Effector CD8-positive, alpha-beta T cell (primary cell): ENCODE results near the gene ZDHHC1.
"Not testable (repeated sequence)": the region's sequence is repeated elsewhere in the genome, so short reads cannot be mapped to it uniquely, and the experiment has no call there.

ENCODE experiments used
- DNase-seq: peaks from one replicate; lab custom pipeline; 2025; lab: John Stamatoyannopoulos, UW

The ZDHHC1 gene

DNA sequence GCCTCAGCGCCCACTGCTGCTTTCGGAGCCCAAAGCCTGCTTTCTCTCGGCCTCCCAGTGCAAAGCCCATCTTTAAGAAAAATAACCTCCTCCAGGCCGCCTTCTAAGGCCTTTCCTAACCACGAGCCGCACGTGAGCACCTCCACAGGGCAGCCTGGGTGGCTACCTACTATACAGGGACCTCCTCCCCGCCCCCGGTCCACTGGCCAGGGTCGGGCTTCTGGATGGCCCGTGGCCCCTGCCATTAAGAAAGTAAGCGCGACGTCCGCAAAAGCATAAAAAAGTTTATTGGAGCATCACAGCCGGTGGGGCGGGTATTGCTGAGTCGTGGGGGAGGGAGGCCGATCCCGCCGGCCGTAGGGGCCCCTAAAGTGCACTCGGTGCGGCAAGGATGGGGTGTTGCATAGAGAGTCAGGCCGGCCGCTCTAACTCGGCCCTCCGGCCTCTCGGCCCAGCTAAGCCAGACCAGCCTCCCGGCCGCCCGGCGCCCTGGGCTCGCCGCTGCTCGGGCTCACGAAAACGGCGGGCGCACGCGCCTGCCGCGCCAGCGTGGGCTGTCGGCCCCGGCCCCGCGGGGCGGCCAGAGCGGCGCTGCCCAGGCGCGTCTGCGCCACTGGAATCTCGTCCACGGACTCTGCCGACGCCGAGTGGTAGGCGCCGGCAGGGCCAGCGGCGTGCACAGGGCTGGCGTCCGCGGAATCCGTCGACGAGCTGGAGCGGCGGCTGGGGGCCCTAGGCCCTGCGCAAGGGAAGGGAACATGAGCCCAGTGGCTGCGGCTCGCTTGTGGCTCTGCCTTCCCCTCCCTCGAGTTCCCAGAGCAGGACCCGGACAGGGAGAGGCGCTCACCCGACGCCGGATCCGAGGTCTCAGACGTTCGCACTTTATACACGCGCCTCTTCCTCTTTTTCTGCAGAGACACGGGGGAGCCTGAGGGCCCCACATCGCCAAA, 21.8 kb downstream of the ZDHHC1 start:
- no peak for DNase-seq

DNA sequence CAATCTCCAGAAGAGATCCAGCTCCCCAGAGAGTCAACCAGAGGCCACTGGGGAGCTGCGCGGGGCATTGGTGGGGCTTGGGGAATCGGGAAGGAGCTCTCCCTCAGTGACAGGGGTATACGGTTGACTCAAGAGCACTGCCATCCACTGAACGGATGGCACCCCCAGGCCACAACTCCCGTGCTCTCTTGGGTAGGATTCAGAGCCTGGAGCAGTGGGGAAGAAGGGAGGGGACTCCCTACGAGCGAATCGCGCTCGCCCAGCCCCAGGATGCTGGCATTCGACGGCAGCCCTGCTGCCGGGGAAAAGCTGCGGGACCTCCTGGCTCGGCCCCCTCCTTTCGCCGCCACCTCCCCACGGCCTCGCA, 22.5 kb downstream of the ZDHHC1 start:
- DNase-seq: no peak

DNA sequence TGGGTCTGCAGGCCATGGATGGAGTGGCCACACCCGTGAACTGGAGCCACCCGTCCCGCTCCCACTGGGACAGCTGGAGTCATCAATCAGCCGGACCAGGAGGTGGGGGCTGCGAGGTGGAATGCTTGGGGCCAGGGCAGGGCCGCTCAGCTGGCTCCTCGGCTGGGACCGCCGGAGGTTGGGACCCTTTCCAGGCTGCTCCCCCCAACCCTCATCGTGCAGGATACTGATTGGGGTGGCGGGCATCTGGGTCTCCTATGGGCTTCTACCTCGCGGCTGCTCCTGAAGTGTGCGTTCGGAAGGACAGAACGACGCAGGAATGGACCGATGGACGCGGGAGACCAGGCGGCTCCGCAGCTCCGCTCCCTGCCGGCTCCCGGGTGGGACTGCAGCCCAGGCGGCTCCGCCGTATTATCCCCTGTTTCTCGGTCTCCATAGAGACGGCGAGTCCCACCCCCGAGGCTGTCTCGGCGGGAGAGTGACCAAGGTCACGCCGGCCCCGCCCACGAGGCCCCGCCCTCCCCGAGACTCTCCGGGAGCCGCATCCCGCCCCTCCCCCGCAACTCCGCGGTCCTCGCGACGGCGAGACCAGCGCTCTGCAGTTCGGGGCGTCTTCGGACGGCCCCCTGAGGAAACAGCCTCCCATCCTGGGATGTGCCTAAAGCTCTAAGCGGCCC, 23.0 kb downstream of the ZDHHC1 start, which contains the start of gene TPPP3:
Gene TPPP3, minus strand, starts transcription at position 388 of the 677 bp plus-strand sequence. CDS start 2,387 bp downstream, outside the sequence.
- DNase-seq: peak; percentile 13

DNA sequence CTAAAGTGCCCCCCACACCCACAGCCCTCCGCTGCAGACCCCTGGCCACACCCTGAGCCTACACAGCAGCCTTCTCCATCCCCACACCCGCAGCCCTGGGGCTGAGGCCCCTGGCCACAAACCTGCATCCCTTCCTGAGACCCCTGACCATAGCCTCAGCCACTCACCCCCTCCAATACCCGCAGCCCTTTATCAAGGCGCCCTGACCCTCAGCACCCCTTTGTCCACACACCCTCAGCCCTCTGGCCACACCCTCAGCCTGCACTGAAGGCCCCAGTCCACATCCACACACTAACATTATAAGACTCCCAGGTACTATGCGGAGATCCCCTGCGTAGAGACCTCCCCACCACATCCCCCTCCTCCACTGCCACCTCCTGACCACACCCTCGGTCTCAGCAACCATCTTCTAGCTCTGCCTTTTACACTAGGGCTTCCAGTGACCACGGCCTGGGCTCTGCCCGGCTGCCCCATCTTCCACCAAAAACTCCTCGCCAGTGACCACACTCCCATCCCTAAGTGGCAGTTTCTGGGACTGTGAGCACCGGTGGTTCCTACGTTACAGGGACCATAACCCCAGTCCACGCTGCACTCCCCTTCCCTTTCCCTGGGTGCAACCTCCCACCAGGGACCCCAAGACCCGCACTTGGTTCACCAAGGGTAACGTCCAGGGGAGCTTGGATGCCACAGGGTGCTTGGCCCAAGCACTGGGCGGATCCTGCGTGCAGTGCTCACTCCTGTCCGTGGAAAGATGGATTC, 23.8 kb downstream of the ZDHHC1 start:
- no peak for DNase-seq

DNA sequence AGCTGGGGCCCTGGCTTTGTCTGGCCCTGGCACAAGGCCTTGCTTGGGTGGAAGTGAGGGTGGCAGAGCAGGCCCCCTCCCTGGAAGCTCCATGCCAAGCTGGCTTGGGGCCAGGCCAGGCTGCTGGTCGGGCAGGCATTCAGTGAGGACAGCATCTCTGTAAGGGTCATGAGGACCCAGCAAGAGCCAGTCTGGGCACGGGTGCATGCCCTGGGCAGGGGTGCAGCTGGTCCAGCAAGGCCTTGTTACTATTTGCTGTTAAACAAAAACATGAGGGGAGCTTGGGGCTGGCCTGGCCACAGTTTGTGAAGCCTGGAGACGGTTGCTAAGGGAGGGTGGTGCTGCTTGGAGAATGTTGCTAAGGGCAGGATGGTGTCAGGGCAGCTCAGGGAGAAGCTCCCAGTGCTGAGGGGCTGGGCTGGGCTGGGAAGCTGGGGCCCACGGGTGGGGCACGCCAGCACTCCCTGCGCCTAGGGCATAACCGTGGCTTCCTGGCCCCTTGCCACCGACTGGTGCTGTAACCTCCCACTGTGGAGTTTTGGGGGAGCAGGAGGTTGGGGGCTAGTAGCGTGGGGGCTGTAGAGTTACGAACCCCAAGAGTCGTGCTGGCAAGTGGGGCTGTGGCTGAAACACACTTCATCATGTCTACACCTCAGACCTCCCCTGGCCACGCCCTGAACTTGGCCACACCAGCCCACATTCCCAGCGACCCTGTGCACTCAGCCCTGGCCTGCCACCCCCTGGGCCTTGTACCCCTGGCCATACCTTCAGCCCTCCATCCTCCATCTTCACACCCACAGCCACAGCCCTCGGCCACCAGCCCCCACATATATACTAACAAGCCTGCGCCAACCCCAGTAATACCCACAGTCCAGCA, 24.6 kb downstream of the ZDHHC1 start:
- DNase-seq: no peak

DNA sequence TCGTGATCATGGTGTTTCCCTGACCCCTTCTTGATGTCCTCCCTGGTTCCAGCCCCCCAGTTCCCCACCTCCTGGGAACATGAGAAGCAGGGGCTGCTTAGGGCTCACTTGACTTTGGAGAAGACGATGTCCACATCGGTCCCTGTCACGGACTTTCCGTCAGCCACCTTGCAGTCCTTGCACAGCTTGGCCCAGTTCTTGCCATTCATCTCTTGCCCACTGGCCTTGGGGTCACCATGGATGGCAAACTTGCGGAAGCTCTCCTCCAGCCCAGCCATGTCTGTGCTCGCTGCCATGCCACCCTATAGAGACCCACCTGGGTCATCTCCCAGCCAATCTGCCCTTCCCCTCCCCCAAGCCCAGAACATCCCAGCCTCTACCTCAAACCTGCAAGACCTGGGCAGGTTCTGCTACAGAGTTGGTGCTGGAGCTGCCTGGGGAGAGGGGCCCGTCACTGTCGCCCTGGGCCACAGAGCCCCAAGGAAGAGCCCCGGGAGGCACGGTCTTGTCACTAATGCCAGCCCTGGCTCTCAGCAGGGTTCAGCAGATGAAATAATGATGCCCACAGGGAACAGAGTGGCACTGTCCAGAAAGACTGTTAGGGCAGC, 25.4 kb downstream of the ZDHHC1 start:
- no peak for DNase-seq

DNA sequence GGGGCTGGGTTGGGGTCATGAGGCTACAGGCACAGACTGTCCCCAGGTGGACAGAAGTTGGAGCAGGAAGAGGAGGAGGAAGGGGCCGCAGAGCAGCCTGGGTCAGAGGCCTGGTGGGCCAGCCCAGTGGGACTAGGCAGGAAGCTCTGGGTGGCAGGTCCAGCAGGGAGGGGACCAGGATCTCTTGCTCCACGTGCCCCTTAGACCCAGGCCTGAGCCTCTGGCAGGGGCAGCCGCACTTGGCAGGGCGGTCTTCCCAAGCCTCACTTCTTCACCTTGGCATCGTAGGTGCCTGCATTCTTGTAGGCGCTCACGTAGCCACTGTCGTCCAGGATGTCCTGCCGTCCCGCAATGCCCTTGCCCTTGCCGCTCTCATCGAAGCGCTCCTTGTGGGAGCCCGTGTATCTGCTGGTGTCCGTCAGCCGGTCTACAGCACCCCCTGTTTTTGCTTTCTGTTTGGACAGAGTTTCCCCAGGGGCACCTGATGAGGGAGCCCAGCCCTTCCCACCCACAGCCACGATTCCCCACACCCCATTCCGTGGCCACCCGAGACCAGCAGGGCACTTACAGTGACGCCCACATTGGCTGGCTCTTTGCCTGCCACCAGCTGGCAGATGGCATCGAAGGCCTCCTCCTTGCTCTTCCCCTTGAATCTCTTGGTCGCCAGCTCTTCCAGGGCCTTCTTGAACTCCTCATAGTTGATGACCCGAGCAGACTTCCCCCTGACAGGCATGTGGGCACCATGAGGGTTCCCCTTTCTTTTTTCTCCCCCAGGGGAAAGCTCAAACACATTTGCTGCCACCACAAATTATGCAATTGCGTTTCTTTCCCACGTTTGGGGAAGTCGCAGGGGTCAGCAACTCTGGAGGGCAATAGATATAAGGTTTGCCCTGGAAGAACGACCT, 26.1 kb downstream of the ZDHHC1 start:
- DNase-seq: no peak

DNA sequence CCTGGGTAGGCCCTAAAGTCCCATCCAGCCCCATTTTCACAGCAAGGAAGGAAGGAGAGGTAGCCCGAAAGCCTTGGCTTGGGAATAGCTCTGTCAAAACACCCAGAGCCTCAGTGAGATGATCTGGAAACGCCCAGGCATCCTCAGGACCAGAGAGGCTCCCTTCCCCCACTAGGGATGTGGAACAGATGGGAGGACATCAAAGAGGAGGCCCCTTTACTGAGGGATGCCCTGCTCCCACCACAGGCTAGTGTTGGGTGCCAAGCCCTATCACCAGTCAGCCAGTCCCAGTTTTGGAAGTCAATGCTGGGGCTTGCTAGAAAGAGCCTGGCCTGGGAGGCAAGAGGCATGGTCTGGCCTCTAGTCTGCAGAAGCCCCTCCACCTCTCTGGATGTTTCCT, 27.7 kb downstream of the ZDHHC1 start:
- DNase-seq: no peak

DNA sequence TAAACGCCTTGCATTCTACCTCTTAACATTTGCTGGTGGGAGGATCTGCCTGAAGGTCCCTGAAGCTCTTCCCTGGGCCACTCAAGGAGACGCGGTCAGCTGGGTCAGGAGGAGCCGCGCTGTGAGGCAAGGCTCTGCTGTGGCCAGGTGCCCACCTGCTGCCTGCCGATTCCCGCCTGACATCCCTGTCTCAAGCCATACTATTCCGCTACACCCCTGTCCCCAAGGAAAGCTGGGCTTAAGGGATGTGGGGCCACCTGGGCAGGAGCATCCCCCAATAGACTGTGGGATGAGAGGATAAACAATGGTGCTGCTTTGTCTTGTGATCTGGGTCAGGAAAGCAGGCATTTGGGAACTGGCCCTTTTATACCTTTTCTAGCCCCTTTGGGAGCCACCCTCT, 28.1 kb downstream of the ZDHHC1 start:
- no peak for DNase-seq

DNA sequence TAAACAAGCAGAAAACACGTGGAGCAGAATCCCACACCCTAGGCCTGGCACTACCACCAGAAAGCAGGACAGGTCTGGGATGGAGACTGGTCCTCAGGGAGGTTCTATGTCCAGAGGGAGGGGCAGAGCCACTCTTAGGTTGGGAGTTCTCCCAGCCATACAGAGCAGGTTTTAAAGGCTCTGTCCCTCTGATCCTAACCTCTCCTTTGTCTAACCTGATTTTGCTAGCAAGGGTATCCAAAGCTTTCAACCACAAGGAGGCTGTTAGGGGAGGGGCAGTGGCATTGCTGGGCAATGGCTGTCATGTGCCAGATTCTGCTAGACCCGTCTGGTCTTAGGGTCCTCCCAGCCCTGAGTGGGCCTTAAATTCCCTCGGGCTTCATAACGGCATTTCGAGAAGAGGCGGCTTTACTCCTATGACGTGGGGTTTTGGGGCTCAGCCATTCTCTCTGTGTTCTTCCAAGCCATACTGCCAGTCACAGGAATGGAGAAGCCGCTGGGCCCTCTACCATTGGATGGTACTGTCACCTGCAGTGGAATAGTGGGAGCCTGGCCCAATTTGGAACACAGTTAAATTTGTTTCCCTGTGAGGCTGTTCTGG, 28.7 kb downstream of the ZDHHC1 start:
- DNase-seq: no peak

DNA sequence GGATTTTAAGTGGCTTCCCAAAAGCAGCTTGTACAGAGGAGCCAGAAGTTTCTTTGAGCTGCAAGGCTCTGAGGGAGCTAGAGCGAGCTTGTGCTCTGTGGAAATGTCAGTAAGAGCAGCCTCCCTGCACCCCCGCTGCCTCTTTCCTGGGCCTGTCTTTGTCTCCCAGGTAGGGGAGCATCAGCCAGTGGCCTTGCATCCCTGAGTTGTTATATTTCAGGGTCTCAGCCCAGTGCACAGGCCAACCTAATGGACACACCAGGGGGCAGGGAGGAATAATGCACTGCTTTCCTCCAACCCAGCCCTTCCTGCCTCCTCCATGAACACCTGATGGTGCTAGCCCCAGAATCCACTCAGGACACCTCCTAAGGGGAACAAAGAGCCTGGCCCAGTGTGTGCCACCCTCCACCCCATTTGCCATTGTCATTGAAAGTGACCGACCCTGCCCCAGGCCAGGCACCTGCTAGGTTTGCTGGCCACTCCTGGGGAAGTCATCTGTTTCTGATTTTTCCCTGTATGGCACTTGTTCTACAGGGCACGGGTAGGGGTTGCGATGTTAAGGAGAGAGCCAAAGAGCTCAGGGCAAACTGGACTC, 29.3 kb downstream of the ZDHHC1 start:
- DNase-seq: no peak

DNA sequence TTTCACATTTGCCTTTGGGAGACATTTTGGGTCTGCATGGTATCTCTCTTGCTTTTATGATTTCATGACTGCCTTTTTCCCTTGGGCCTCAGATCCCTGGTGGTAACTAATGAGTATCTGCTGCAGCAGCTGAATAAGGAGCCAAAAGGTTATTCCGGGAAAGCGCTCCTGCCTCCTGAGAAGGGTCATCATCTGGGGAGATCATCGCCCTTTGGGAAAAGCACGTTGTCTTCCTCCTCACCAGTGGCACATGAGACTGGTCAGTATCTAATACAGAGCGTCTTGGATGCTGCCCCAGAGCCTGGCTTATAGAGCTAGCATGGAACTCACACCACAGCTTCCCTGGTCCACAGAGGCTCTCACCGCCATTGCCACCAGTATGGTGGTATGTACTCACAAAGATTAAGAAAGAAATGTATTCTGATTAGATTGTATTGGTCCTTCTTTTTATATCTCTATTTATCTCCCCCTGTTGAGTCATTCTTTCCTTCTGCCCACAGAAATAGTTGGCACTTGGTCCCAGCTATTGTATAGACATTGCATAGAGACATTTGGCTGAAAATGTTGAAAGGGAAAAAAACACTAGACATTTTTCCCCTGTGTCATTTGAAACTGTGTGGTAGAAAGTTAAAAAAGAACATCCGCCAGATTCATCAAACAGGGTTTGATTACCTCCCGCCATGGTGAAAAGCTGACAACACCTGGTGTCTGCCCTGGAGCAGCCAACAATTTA, 31.3 kb downstream of the ZDHHC1 start:
- no peak for DNase-seq

DNA sequence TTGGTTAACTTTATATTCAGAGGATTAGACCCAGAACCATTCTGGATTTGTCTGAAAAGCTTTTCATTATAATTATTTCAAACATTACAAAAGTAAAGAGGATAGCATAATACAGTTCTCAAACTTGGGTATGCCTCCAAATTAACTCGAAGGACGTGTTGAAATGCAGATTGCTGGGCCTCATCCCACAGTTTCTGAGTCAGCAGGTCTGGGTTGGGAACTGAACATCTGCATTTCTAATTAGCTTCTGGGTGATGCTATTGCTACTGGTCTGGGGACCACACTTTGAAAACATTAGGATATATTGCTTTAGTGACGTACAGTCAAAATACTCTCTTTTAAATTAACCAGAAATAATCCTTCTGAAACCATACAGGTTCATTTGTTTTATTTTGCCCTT, 33.0 kb downstream of the ZDHHC1 start:
- DNase-seq: no peak

DNA sequence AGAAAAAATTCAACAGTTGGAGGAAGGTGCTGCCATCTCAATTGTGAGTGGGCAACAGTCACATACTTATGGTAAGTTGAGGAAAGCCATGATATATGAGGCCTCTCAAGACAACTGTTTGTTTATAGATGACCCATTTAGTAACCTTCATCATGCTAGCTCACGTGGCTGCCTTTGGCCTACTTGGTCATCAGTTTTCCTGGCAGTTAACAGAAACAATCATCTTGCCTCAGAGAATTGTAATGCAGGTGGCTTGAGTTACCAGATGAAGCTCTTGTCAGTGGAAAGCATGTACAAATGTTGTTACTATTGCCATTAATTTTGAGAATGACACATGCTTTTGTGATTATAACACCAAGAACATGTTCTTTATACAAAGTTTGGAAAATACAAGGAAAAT, 37.6 kb downstream of the ZDHHC1 start:
- DNase-seq: no peak

DNA sequence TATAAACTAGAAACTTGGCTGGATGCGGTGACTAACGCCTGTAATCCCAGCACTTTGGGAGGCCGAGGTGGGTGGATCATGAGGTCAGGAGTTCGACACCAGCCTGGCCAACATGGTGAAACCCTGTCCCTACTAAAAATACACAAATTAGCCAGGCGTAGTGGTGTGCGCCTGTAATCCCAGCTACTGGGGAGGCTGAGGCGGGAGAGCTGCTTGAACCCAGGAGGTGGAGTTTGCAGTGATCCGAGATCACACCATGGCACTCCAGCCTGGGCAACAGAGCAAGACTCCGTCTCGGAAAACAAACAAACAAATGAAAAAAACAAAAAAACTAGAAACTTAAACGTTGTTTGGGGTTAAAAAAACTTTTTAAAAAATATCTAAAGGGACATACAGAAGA, 40.3 kb downstream of the ZDHHC1 start:
- not testable (repeated sequence) for DNase-seq

DNA sequence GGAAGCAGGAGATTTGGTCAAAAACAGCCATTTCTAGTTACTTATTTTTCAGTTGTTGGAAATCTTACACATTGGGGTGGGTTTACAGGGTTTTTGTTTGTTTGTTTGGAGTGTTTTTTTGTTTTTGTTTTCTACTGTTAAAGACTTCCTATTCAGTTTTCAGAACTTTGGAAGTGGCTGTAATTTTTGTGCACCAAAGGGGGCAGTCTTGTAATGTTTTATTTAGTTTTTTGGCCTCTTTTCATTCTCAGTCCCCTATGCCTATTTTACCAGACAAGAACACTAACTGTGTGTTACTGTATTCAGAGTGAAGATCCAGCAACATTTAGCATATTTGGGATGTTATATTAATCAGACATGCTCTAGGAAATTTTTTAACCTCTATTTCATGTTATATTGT, 43.6 kb downstream of the ZDHHC1 start:
- DNase-seq: no peak

DNA sequence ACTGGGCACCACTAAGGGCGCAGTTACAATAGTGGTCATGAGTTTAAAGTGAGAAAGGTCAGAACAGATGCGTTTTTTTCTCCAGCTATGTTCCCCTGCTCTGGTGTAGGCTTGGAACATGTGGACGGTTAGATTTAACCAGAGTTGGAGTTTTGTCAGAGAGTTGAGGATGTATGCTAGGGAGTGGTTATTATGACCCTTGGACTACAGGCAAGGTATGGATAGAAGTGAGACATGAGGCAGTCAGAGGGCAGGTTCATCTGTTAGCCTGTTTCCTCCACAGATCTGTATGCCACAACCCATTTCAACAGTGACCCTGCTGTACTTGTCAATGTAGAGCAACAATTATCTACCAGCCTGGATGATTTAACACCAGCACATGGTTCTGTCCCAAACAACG, 45.6 kb downstream of the ZDHHC1 start:
- no peak for DNase-seq

DNA sequence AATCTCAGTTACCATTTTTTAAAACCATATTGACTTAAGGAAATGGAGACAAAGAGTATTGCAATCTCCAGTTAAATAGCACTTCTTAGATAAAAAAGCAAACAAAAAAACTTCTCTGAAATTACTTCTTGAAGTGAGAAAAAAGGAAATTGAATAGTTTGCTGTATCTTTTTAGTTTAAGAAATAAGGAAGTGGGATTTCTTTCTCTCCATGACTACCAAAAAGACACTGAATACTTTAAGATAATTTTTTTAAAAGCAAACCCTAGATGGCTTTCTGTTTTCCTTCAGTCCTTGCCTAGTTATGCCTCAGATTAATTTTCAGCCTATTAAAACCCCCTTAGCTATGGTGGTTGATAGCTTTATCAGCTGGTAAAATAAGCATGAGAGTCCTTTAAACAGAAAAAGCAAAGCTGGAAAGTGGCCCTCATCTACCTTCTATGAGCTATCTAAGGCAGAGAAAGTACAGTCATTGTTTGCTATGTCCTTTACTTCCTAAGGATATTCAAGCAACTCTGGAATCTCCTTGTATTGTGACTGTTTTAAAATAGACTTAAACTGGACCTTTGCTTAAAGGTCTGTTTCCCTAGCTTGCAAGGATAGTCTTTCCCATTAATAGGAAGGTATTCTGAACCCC, 51.6 kb downstream of the ZDHHC1 start:
- no peak for DNase-seq
